Measurements from ENCODE around the gene HDHD2. TPM values are rescaled to one million over a fixed set of nuclear protein-coding genes. Genes with fewer than 3 reads are reported as not detected.
A peak's percentile ranks its signal among the peaks of the same experiment; 100 is the strongest.
"Not testable (repeated sequence)": the region's sequence is repeated elsewhere in the genome, so short reads cannot be mapped to it uniquely, and the experiment has no call there.

Gene HDHD2
- total RNA-seq (10 to 100 TPM; 17.0 to 23.0 TPM), polyA plus RNA-seq (10 to 100 TPM; 18.1 to 19.0 TPM)

- peak within 1 kb of the TSS; percentile 6 to 87 for H3K9ac ChIP-seq (ENCODE audit: low read depth in 1 of 2, low read length in 2 of 2)
- peak within 1 kb of the TSS; percentile 88 to 90 for H3K27ac ChIP-seq (ENCODE audit: low read depth in 1 of 2, low read length in 2 of 2)
- H3K36me3 ChIP-seq (ENCODE audit: control insufficient read depth in 4 of 4, insufficient read depth in 3 of 4, low read depth in 1 of 4, low read length in 3 of 4) = peaks cover 3 to 10% (median 7%) of the 10 kb centered on the region in 4 donors
- H3K4me3 ChIP-seq (ENCODE audit: low read depth in 1 of 3, low read length in 3 of 3) = peak within 1 kb of the TSS; percentile 75 to 91 (median 77)
- H3K27me3 ChIP-seq (ENCODE audit: control insufficient read depth in 4 of 4, insufficient read depth in 4 of 4, low read length in 3 of 4) = no peaks in the 10 kb centered on the region
- peak; percentile 32 for TF ChIP-seq ZBTB33 (IDR thresholded peaks at IDR 0.05)
- no peak for TF ChIP-seq HNF4A (conservative IDR thresholded peaks at IDR 0.05)
- peak; percentile 21 for TF ChIP-seq REST (IDR thresholded peaks at IDR 0.05)
- TF ChIP-seq, protein P1, sequence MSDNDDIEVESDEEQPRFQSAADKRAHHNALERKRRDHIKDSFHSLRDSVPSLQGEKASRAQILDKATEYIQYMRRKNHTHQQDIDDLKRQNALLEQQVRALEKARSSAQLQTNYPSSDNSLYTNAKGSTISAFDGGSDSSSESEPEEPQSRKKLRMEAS (IDR thresholded peaks at IDR 0.05) = no peak
- TF ChIP-seq NR2F2 (IDR thresholded peaks at IDR 0.05) = no peak
- TF ChIP-seq YY1 (IDR thresholded peaks at IDR 0.05) = peak; percentile 54
- no peak for TF ChIP-seq TAF1 (conservative IDR thresholded peaks at IDR 0.05)
- TF ChIP-seq SP1 (IDR thresholded peaks at IDR 0.05) = peak; percentile 35
- TF ChIP-seq GABPA (IDR thresholded peaks at IDR 0.05 in 1 of 2, conservative IDR thresholded peaks at IDR 0.05 in 1 of 2) = peak; percentile 90 to 97
- peak in 1 of 2 donors; percentile 45 for TF ChIP-seq EGR1 (IDR thresholded peaks at IDR 0.05; ENCODE audit: low read depth in 2 of 2)
- peak; percentile 85 for DNase-seq (ENCODE audit: low spot score)
- no peaks in the 10 kb centered on the region for H3K9me3 ChIP-seq (ENCODE audit: control insufficient read depth in 4 of 4, low read length in 3 of 4)
- H3K4me1 ChIP-seq (ENCODE audit: control insufficient read depth in 4 of 4, insufficient read depth in 4 of 4, low read length in 3 of 4) = peaks cover 1 to 17% (median 10%) of the 10 kb centered on the region in 4 donors
- under 1% methylated on average over 70 of the region's 70 CpGs for whole genome bisulfite sequencing
Observed at GRCh38 chr18:47150029-47150823, at the start of gene HDHD2. HDHD2 (minus strand) TSS chr18:47150500; CDS start chr18:47136439, 14,061 bp downstream.

GRCh38 chr18:47195961-47196360, 45.7 kb upstream of the HDHD2 start:
- H3K4me1 ChIP-seq (ENCODE audit: control insufficient read depth in 4 of 4, insufficient read depth in 4 of 4, low read length in 3 of 4); DNase-seq (ENCODE audit: low spot score); H3K9ac ChIP-seq (ENCODE audit: low read depth in 1 of 2, low read length in 2 of 2); H3K9me3 ChIP-seq (ENCODE audit: control insufficient read depth in 4 of 4, low read length in 3 of 4); H3K27ac ChIP-seq (ENCODE audit: low read depth in 1 of 2, low read length in 2 of 2); H3K36me3 ChIP-seq (ENCODE audit: control insufficient read depth in 4 of 4, insufficient read depth in 3 of 4, low read depth in 1 of 4, low read length in 3 of 4); H3K27me3 ChIP-seq (ENCODE audit: control insufficient read depth in 4 of 4, insufficient read depth in 4 of 4, low read length in 3 of 4); H3K4me3 ChIP-seq (ENCODE audit: low read depth in 1 of 3, low read length in 3 of 3): not testable (repeated sequence)
- WGBS = 80% methylated on average over 3 of the region's 3 CpGs

DNA sequence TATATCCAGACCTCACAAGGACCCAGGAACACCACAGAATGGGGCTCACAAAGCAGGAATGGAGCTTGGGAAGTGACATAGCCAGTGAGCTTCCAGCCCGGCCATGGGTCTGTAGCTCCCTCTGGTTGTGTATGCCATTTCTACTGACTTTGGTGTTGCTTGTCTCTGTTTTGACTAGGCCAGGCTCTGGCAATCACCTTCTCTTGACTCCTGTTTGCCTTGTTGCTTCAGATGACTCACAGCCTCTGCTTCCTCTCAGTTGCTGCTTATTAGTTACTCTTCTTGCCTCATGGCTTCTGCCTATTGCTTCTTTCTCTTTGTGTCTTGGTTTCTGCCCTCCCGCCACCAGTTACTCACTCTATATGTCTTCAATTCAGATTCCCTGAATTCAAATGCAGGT, 41.7 kb upstream of the HDHD2 start:
- no peak overlapping the region for H3K9ac ChIP-seq (ENCODE audit: low read depth in 1 of 2, low read length in 2 of 2)
- 93% methylated on average over 2 of the region's 2 CpGs for WGBS
- no peaks in the 10 kb centered on the region for H3K9me3 ChIP-seq (ENCODE audit: control insufficient read depth in 4 of 4, low read length in 3 of 4)
- no peaks in the 10 kb centered on the region for H3K4me1 ChIP-seq (ENCODE audit: control insufficient read depth in 4 of 4, insufficient read depth in 4 of 4, low read length in 3 of 4)
- no peak for DNase-seq (ENCODE audit: low spot score)
- peaks cover 0 to 2% (median 0%) of the 10 kb centered on the region in 4 donors for H3K27me3 ChIP-seq (ENCODE audit: control insufficient read depth in 4 of 4, insufficient read depth in 4 of 4, low read length in 3 of 4)
- H3K27ac ChIP-seq (ENCODE audit: low read depth in 1 of 2, low read length in 2 of 2) = no peak overlapping the region
- no peaks in the 10 kb centered on the region for H3K36me3 ChIP-seq (ENCODE audit: control insufficient read depth in 4 of 4, insufficient read depth in 3 of 4, low read depth in 1 of 4, low read length in 3 of 4)
- H3K4me3 ChIP-seq (ENCODE audit: low read depth in 1 of 3, low read length in 3 of 3) = no peak overlapping the region
- TF ChIP-seq RXRA (IDR thresholded peaks at IDR 0.05) (no peak), FOXA1 (IDR thresholded peaks at IDR 0.05) (no peak), CTCF (IDR thresholded peaks at IDR 0.05; ENCODE audit: low read depth, low read length, missing input control) (no peak), REST (IDR thresholded peaks at IDR 0.05) (no peak), HNF4A (conservative IDR thresholded peaks at IDR 0.05) (no peak)

Measured in liver (tissue), 9 donors.